ENCODE data around the gene C1orf198. TPM values are rescaled to one million over a fixed set of nuclear protein-coding genes. Genes with fewer than 3 reads are reported as not detected.

C1orf198 gene
- total RNA-seq, 1 experiment from 2014 or later, result 22.9 TPM

GRCh38 chr1:230797376-230797920 is 70.9 kb downstream of the C1orf198 start:
- ATAC-seq (0 out of 2 replicates have a peak, but pooled peaks have one; percentile 5), DNase-seq (ENCODE audit: low read depth, low spot score) (no peak)
- intact Hi-C loops (cut with micrococcal nuclease), result loop anchor here (5.0 kb wide), 2 partner anchors 120 to 805 kb away; no protein-coding TSS in a partner anchor
- H3K4me3 ChIP-seq (replicated peaks in 1 of 2; ENCODE audit: low read depth in 1 of 2, low read length in 2 of 2), result no peak overlapping the region
- no peaks in the 10 kb centered on the region for H3K9me3 ChIP-seq (ENCODE audit: control insufficient read depth in 1 of 2, insufficient read depth in 1 of 2, low read depth in 1 of 2, low read length in 2 of 2)
- H3K9ac ChIP-seq (ENCODE audit: low read length), result no peak overlapping the region
- ChIA-PET POLR2A (no interaction called here), CTCF (interaction anchor here (0.7 to 1.6 kb wide), 5 partner anchors 9 to 181 kb away, joined by 3 to 7 read pairs (median 3); partner anchors contain the start of genes ARV1 and TTC13), RAD21 (ENCODE audit: low non-redundant PET in 1 of 2, low total read pairs in 2 of 2, uncharacterized antibody in 2 of 2, unreplicated experiment in 2 of 2) (interaction anchor here in 1 of 2 experiments (1.1 kb wide), 1 partner anchor 410 kb away, joined by 3 read pairs; no protein-coding TSS in a partner anchor)
- no peaks in the 10 kb centered on the region for H3K27me3 ChIP-seq (ENCODE audit: insufficient read depth, low read length)
- H3K36me3 ChIP-seq (ENCODE audit: control insufficient read depth in 1 of 2, insufficient read depth in 2 of 2, low read length in 2 of 2), result no peaks in the 10 kb centered on the region
- H2AFZ ChIP-seq (ENCODE audit: low read depth, low read length, poor library complexity, severe bottlenecking), result no peak overlapping the region
- no peaks in the 10 kb centered on the region for H4K20me1 ChIP-seq (ENCODE audit: insufficient read depth)
- H3K4me2 ChIP-seq (ENCODE audit: low read length), result no peak overlapping the region
- H3K79me2 ChIP-seq (ENCODE audit: insufficient read depth, low read length), result no peaks in the 10 kb centered on the region
- H3K27ac ChIP-seq (ENCODE audit: low read depth, low read length), result no peak overlapping the region
- TF ChIP-seq ATF3 (IDR thresholded peaks at IDR 0.05), result no peak
- TF ChIP-seq ZFX (IDR thresholded peaks at IDR 0.05), result no peak
- TF ChIP-seq EGR1 (IDR thresholded peaks at IDR 0.05; ENCODE audit: low read depth), result no peak
- no peak for TF ChIP-seq POLR2A (IDR thresholded peaks at IDR 0.05; ENCODE audit: borderline replicate concordance, extremely low read depth, insufficient read depth, insufficient read length)
- no peak for TF ChIP-seq EZH2phosphoT487 (IDR thresholded peaks at IDR 0.05; ENCODE audit: borderline replicate concordance)
- TF ChIP-seq MAX (IDR thresholded peaks at IDR 0.05), result no peak
- no peak for TF ChIP-seq SRF (IDR thresholded peaks at IDR 0.05; ENCODE audit: low read depth)
- no peak for TF ChIP-seq POLR2AphosphoS5 (IDR thresholded peaks at IDR 0.05; ENCODE audit: low read depth, low read length)
- BruUV-seq (replicated peaks), result no TSS peak
- no peaks in the 10 kb centered on the region for H3K9me2 ChIP-seq (ENCODE audit: insufficient read depth)
- H3K4me1 ChIP-seq (ENCODE audit: control insufficient read depth in 1 of 2, insufficient read depth in 2 of 2, low read length in 2 of 2), result no peaks in the 10 kb centered on the region

- Histone ChIP-seq H3K4me1 (ENCODE audit: control insufficient read depth in 1 of 2, insufficient read depth in 2 of 2, low read length in 2 of 2) (no peaks in the 10 kb centered on the region), H3K4me3 (replicated peaks in 1 of 2; ENCODE audit: low read depth in 1 of 2, low read length in 2 of 2) (no peak overlapping the region), H3K9me3 (ENCODE audit: control insufficient read depth in 1 of 2, insufficient read depth in 1 of 2, low read depth in 1 of 2, low read length in 2 of 2) (no peaks in the 10 kb centered on the region), H3K27me3 (ENCODE audit: insufficient read depth, low read length) (no peaks in the 10 kb centered on the region), H3K4me2 (ENCODE audit: low read length) (no peak overlapping the region), H3K27ac (ENCODE audit: low read depth, low read length) (no peak overlapping the region), H4K20me1 (ENCODE audit: insufficient read depth) (no peaks in the 10 kb centered on the region), H3K9me2 (ENCODE audit: insufficient read depth) (no peaks in the 10 kb centered on the region), H3K36me3 (ENCODE audit: control insufficient read depth in 1 of 2, insufficient read depth in 2 of 2, low read length in 2 of 2) (no peaks in the 10 kb centered on the region), H3K9ac (ENCODE audit: low read length) (no peak overlapping the region), H3K79me2 (ENCODE audit: insufficient read depth, low read length) (no peaks in the 10 kb centered on the region), H2AFZ (ENCODE audit: low read depth, low read length, poor library complexity, severe bottlenecking) (no peak overlapping the region)
- ChIA-PET RAD21 (ENCODE audit: low non-redundant PET in 1 of 2, low total read pairs in 2 of 2, uncharacterized antibody in 2 of 2, unreplicated experiment in 2 of 2) (interaction anchor here in 1 of 2 experiments (0.7 kb wide), 1 partner anchor 23 kb away, joined by 3 read pairs; no protein-coding TSS in a partner anchor), POLR2A (no interaction called here), CTCF (no interaction called here)
- no TSS peak for BruUV-seq (replicated peaks)
- no peak for ATAC-seq
- DNase-seq (ENCODE audit: low read depth, low spot score), result no peak
- intact Hi-C loops (cut with micrococcal nuclease), result loop anchor here (5.0 kb wide), 2 partner anchors 121 to 806 kb away; no protein-coding TSS in a partner anchor
- TF ChIP-seq ELF1 (IDR thresholded peaks at IDR 0.05; ENCODE audit: borderline replicate concordance, low read depth) (no peak), JUND (IDR thresholded peaks at IDR 0.05) (no peak), SP1 (IDR thresholded peaks at IDR 0.05; ENCODE audit: low read depth) (no peak), SRF (IDR thresholded peaks at IDR 0.05; ENCODE audit: low read depth) (no peak), CEBPB (IDR thresholded peaks at IDR 0.05; ENCODE audit: low read depth) (no peak), MAX (IDR thresholded peaks at IDR 0.05) (no peak), CTCF (IDR thresholded peaks at IDR 0.05 in 2 of 3, conservative IDR thresholded peaks at IDR 0.05 in 1 of 3; ENCODE audit: borderline replicate concordance in 1 of 3, insufficient read depth in 1 of 3, low read depth in 2 of 3, low read length in 2 of 3) (no peak), EZH2phosphoT487 (IDR thresholded peaks at IDR 0.05; ENCODE audit: borderline replicate concordance) (no peak), TCF7L2 (IDR thresholded peaks at IDR 0.05; ENCODE audit: borderline replicate concordance, extremely low read depth, insufficient read depth, insufficient read length) (no peak), FOSL1 (IDR thresholded peaks at IDR 0.05; ENCODE audit: low read depth) (no peak), YY1 (IDR thresholded peaks at IDR 0.05; ENCODE audit: extremely low read depth, insufficient replicate concordance, low read depth, low read length) (no peak), EZH2 (IDR thresholded peaks at IDR 0.05) (no peak), ZFX (IDR thresholded peaks at IDR 0.05) (no peak), ATF3 (IDR thresholded peaks at IDR 0.05) (no peak), EGR1 (IDR thresholded peaks at IDR 0.05; ENCODE audit: low read depth) (no peak)
Observed at GRCh38 chr1:230796626-230797025, 71.7 kb downstream of the C1orf198 start.

All from HCT116 (cell line).